ENCODE data around the gene ZFAND2A.

Gene ZFAND2A

GRCh38 chr7:1104516-1105179 is 55.3 kb downstream of the ZFAND2A start:
- DNase-seq: no peak

- DNase-seq: no peak
Measured at GRCh38 chr7:1103789-1104515, 56.0 kb downstream of the ZFAND2A start.

- peak; percentile 36 for DNase-seq
Measured at GRCh38 chr7:1103009-1103788, 56.8 kb downstream of the ZFAND2A start.
